GM12875 (cell line): ENCODE results near the gene RPL27.

ENCODE experiments used
- H3K4me3 ChIP-seq: one replicate; pipeline ENCODE4 v1.5.1; 2011; ENCODE audit warnings: low read depth, low read length, control low read depth
- TF ChIP-seq, protein P1 (sequence below): IDR thresholded peaks from 2 replicates; pipeline ENCODE4 v1.5.1; 2011; ENCODE audit warnings: low read depth, mild to moderate bottlenecking, control low read depth, inconsistent platforms, low read length, moderate library complexity, borderline replicate concordance; ENCODE audit not compliant: insufficient read depth

Gene RPL27

DNA sequence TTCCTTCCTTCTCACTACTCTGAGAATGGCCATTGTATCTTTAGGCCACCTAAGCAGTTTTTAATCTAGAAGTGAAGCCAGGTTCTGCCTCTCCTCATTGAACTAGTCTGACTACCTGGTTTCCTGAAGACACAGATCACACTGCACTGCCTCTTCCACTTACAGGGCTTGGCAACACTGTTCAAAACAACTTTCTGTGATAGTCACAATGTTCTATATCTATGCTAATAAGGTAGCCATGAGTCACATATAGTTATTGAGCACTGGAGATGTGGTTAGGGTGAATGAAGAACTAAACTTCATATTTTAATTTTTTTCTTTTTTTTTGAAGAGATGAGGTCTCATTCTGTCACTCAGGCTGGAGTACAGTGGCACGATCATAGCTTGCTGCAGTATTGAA lies 53.8 kb downstream of the RPL27 start:
- H3K4me3 ChIP-seq = no peak overlapping the region
- TF ChIP-seq, protein P1, sequence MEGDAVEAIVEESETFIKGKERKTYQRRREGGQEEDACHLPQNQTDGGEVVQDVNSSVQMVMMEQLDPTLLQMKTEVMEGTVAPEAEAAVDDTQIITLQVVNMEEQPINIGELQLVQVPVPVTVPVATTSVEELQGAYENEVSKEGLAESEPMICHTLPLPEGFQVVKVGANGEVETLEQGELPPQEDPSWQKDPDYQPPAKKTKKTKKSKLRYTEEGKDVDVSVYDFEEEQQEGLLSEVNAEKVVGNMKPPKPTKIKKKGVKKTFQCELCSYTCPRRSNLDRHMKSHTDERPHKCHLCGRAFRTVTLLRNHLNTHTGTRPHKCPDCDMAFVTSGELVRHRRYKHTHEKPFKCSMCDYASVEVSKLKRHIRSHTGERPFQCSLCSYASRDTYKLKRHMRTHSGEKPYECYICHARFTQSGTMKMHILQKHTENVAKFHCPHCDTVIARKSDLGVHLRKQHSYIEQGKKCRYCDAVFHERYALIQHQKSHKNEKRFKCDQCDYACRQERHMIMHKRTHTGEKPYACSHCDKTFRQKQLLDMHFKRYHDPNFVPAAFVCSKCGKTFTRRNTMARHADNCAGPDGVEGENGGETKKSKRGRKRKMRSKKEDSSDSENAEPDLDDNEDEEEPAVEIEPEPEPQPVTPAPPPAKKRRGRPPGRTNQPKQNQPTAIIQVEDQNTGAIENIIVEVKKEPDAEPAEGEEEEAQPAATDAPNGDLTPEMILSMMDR = no peak
